Natural killer cell (primary cell): ENCODE data around the gene KCNK10. TPM values are rescaled to one million over a fixed set of nuclear protein-coding genes. Genes with fewer than 3 reads are reported as not detected.

Experiments
- ATAC-seq, 3 donors: fragments of 150-1000 bp in 2 of 3; fragments of 200-7000 bp in 1 of 3; cut with Tn5 transposase; 1 replicate in 1 of 3; 2 replicates in 2 of 3; pipeline ENCODE4 v1.10.0; 2021; ENCODE audit warnings: mild to moderate bottlenecking in 2 of 3, moderate library complexity in 2 of 3
- DNase-seq, 2 donors: peaks; one replicate each; pipeline versions ENCODE4 v3.0.0 to v3.0.0-alpha.2; 2013 to 2021; ENCODE audit warnings: mixed read lengths in 1 of 2
- H3K27ac ChIP-seq: one replicate; pipeline ENCODE4 v1.5.1; 2013; ENCODE audit warnings: mild to moderate bottlenecking, low read length
- H3K27me3 ChIP-seq: one replicate; pipeline ENCODE4 v1.6.1; 2013; ENCODE audit warnings: low read length; ENCODE audit not compliant: control insufficient read depth, insufficient read depth
- H3K36me3 ChIP-seq: one replicate; pipeline ENCODE4 v1.6.1; 2013; ENCODE audit warnings: low read length; ENCODE audit not compliant: control insufficient read depth, insufficient read depth
- H3K4me1 ChIP-seq: one replicate; pipeline ENCODE4 v1.6.1; 2013; ENCODE audit warnings: low read length; ENCODE audit not compliant: control insufficient read depth, insufficient read depth
- H3K4me3 ChIP-seq: one replicate; pipeline ENCODE4 v1.5.1; 2013; ENCODE audit warnings: low read length
- H3K9me3 ChIP-seq: one replicate; pipeline ENCODE4 v1.6.1; 2013; ENCODE audit warnings: low read length; ENCODE audit not compliant: control insufficient read depth, insufficient read depth
- H3K27ac Mint-ChIP-seq, 2 donors: one replicate each; pipeline ENCODE4 v1.8.0; 2022; ENCODE audit warnings: mild to moderate bottlenecking in 2 of 2, mixed read lengths in 2 of 2, moderate library complexity in 1 of 2
- H3K27me3 Mint-ChIP-seq, 2 donors: one replicate each; pipeline ENCODE4 v1.8.0; 2022; ENCODE audit warnings: low read depth in 2 of 2, mixed read lengths in 2 of 2
- H3K36me3 Mint-ChIP-seq: one replicate; pipeline ENCODE4 v1.8.0; 2022; ENCODE audit warnings: mixed read lengths
- H3K4me1 Mint-ChIP-seq, 2 donors: one replicate each; pipeline ENCODE4 v1.8.0; 2022; ENCODE audit warnings: mixed read lengths in 2 of 2
- H3K4me3 Mint-ChIP-seq: one replicate; pipeline ENCODE4 v1.8.0; 2022; ENCODE audit warnings: mild to moderate bottlenecking, moderate library complexity, mixed read lengths
- H3K9me3 Mint-ChIP-seq, 2 donors: one replicate each; pipeline ENCODE4 v1.8.0; 2022; ENCODE audit warnings: mixed read lengths in 2 of 2
- CTCF ChIP-seq: fragments of 200-600 bp; IDR thresholded peaks from one replicate; pipeline ENCODE4 v1.8.0; 2022; ENCODE audit warnings: antibody characterized with exemption
- WGBS: methylation state at CpG from one replicate; pipeline ENCODE4 v1.1.7; 2013; ENCODE audit warnings: missing lambda C conversion rate; ENCODE audit not compliant: insufficient coverage; 5-methylcytosine and 5-hydroxymethylcytosine counted together
- intact Hi-C: fragments of 100-400 bp; cut with micrococcal nuclease; formaldehyde crosslinking; loops from one replicate; pipeline ENCODE4 v1.14.2; 2022
- total RNA-seq, 4 donors: library from RNA; stranded (reverse); fragments of 120-200 nt in 1 of 4; gene quantifications; one replicate each; pipeline versions ENCODE4 v1.2.3 to v1.2.4, GENCODE V29; 2013 to 2022

The KCNK10 gene
- total RNA-seq, 3 donors from 2014 or later (not counting 1 experiment from before 2014, with no cell fraction given), result not detected

GRCh38 chr14:88232771-88233170, 90.3 kb downstream of the KCNK10 start:
- Histone ChIP-seq H3K36me3 (no peaks in the 10 kb centered on the region), H3K27me3 (no peaks in the 10 kb centered on the region), H3K4me1 (no peaks in the 10 kb centered on the region), H3K4me3 (no peak overlapping the region), H3K27ac (no peak overlapping the region), H3K9me3 (peaks cover 4% of the 10 kb centered on the region)
- no peaks in the 10 kb centered on the region for H3K4me1 Mint-ChIP-seq
- ATAC-seq, result no peak
- no peak overlapping the region for H3K4me3 Mint-ChIP-seq
- DNase-seq, result no peak
- H3K27me3 Mint-ChIP-seq, result peaks cover 8 to 20% of the 10 kb centered on the region in 2 donors
- H3K9me3 Mint-ChIP-seq, result no peaks in the 10 kb centered on the region
- H3K27ac Mint-ChIP-seq, result no peak overlapping the region
- 100% methylated on average over 2 of the region's 3 CpGs for WGBS
- H3K36me3 Mint-ChIP-seq, result no peaks in the 10 kb centered on the region
- intact Hi-C loops, result loop anchor here (1.0 kb wide), 1 partner anchor 287 kb away; no protein-coding TSS in a partner anchor
- no peak for TF ChIP-seq CTCF

GRCh38 chr14:88231603-88232002, 91.5 kb downstream of the KCNK10 start:
- peaks cover 4% of the 10 kb centered on the region for H3K9me3 ChIP-seq
- WGBS, result 85% methylated on average over 5 of the region's 5 CpGs
- H3K4me3 ChIP-seq, result no peak overlapping the region
- Mint-ChIP-seq H3K36me3 (no peaks in the 10 kb centered on the region), H3K4me3 (no peak overlapping the region), H3K4me1 (no peaks in the 10 kb centered on the region), H3K27ac (no peak overlapping the region), H3K27me3 (peaks cover 10 to 32% of the 10 kb centered on the region in 2 donors), H3K9me3 (no peaks in the 10 kb centered on the region)
- H3K27me3 ChIP-seq, result no peaks in the 10 kb centered on the region
- DNase-seq (no peak), ATAC-seq (no peak)
- H3K4me1 ChIP-seq, result no peaks in the 10 kb centered on the region
- no peak overlapping the region for H3K27ac ChIP-seq
- intact Hi-C loops, result no loop called here
- no peaks in the 10 kb centered on the region for H3K36me3 ChIP-seq
- TF ChIP-seq CTCF, result no peak

- Histone ChIP-seq H3K9me3 (no peaks in the 10 kb centered on the region), H3K4me3 (no peak overlapping the region), H3K27ac (no peak overlapping the region), H3K36me3 (no peaks in the 10 kb centered on the region), H3K4me1 (no peaks in the 10 kb centered on the region), H3K27me3 (no peaks in the 10 kb centered on the region)
- ATAC-seq (no peak), DNase-seq (no peak)
- Mint-ChIP-seq H3K4me1 (no peaks in the 10 kb centered on the region), H3K27ac (no peak overlapping the region), H3K4me3 (no peak overlapping the region), H3K9me3 (no peaks in the 10 kb centered on the region), H3K36me3 (no peaks in the 10 kb centered on the region), H3K27me3 (peaks cover 14 to 38% of the 10 kb centered on the region in 2 donors)
- intact Hi-C loops, result no loop called here
- 86% methylated on average over 1 of the region's 1 CpG for WGBS
- TF ChIP-seq CTCF, result no peak
Observed at GRCh38 chr14:88229428-88229827, 93.6 kb downstream of the KCNK10 start.

GRCh38 chr14:88228522-88229236, 94.4 kb downstream of the KCNK10 start:
- Histone ChIP-seq H3K36me3 (no peaks in the 10 kb centered on the region), H3K4me1 (no peaks in the 10 kb centered on the region), H3K27ac (no peak overlapping the region), H3K9me3 (no peaks in the 10 kb centered on the region), H3K4me3 (no peak overlapping the region), H3K27me3 (no peaks in the 10 kb centered on the region)
- peaks cover 4% of the 10 kb centered on the region for H3K36me3 Mint-ChIP-seq
- no peak for DNase-seq
- H3K4me3 Mint-ChIP-seq, result no peak overlapping the region
- no peaks in the 10 kb centered on the region for H3K9me3 Mint-ChIP-seq
- no peak for TF ChIP-seq CTCF
- no peak overlapping the region for H3K27ac Mint-ChIP-seq
- no peaks in the 10 kb centered on the region for H3K4me1 Mint-ChIP-seq
- H3K27me3 Mint-ChIP-seq, result peaks cover 14 to 35% of the 10 kb centered on the region in 2 donors
- 80% methylated on average over 3 of the region's 3 CpGs for WGBS
- ATAC-seq, result no peak
- intact Hi-C loops, result no loop called here
